ENCODE measurements around the gene HMOX2. TPM values are rescaled to one million over a fixed set of nuclear protein-coding genes. Genes with fewer than 3 reads are reported as not detected.

The HMOX2 gene
- total RNA-seq, 1 experiment from 2014 or later = 36.7 TPM

DNA sequence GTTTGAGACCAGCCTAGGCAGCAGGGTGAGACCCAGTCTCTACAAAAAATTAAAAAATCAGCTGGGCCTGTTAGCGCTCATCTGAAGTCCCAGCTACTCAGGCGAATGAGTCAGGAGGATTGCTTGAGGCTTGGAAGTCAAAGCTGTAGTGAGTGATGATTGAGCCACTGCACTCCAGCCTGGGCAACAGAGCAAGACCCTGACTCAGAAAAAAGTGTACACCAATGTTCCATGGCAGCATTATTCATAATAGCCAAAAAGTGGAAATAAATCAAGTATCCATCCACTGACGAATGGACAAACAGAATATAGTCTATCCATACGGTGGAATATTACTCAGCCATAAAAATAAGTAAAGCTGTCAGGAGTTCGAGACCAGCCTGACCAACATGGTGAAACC lies 4.3 kb upstream of the HMOX2 start:
- peaks cover 5% of the 10 kb centered on the region for H3K4me1 ChIP-seq
- TF ChIP-seq CTCF (IDR thresholded peaks at IDR 0.05; ENCODE audit: insufficient read depth in 1 of 2, low read depth in 1 of 2, low read length in 1 of 2, severe bottlenecking in 1 of 2, unreplicated experiment in 1 of 2) = no peak
- 0 out of 2 replicates have a peak, but pooled peaks cover 1% of the 10 kb centered on the region for H3K36me3 ChIP-seq (ENCODE audit: control insufficient read depth, insufficient read depth, low read length)
- H3K27me3 Mint-ChIP-seq (ENCODE audit: insufficient read depth, unreplicated experiment) = no peaks in the 10 kb centered on the region
- POLR2A ChIA-PET = no interaction called here
- CTCF ChIA-PET = no interaction called here
- BruUV-seq (replicated peaks) = no TSS peak
- H3K9me3 ChIP-seq = no peaks in the 10 kb centered on the region
- no peak overlapping the region for H3K4me3 Mint-ChIP-seq (ENCODE audit: unreplicated experiment)
- H3K27me3 ChIP-seq (replicated peaks; ENCODE audit: control insufficient read depth, insufficient read depth, low read length) = no peaks in the 10 kb centered on the region
- H3K4me1 Mint-ChIP-seq (ENCODE audit: low read depth, unreplicated experiment) = no peaks in the 10 kb centered on the region
- H3K36me3 Mint-ChIP-seq (ENCODE audit: insufficient read depth, unreplicated experiment) = peaks cover 21% of the 10 kb centered on the region
- intact Hi-C loops (cut with micrococcal nuclease; ENCODE audit: unreplicated experiment) = no loop called here
- H3K4me3 ChIP-seq (ENCODE audit: low read depth, low read length) = no peak overlapping the region
- no peak overlapping the region for H3K27ac Mint-ChIP-seq (ENCODE audit: unreplicated experiment)
- no peaks in the 10 kb centered on the region for H3K9me3 Mint-ChIP-seq (ENCODE audit: unreplicated experiment)
- no peak for DNase-seq

DNA sequence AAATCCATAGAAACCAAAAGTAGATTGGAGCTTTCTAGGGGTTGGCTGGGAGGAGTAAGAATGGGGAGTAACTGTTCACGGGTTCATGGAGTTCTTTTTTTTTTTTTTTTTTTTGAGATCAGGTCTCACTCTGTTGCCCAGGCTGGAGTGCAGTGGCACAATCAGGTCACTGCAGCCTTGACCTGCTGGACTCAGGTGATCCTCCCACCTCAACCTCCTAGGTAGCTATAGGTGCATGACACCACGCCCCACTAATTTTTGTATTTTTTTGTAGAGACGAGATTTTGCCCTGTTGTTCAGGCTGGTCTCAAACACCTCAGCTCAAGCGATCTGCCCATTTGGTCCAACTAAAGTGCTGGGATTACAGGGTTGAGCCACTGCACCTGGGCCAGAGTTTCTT lies 3.3 kb upstream of the HMOX2 start:
- peaks cover 5% of the 10 kb centered on the region for H3K4me1 ChIP-seq
- Mint-ChIP-seq H3K9me3 (ENCODE audit: unreplicated experiment) (no peaks in the 10 kb centered on the region), H3K36me3 (ENCODE audit: insufficient read depth, unreplicated experiment) (peaks cover 16% of the 10 kb centered on the region), H3K27me3 (ENCODE audit: insufficient read depth, unreplicated experiment) (no peaks in the 10 kb centered on the region), H3K4me1 (ENCODE audit: low read depth, unreplicated experiment) (no peaks in the 10 kb centered on the region), H3K27ac (ENCODE audit: unreplicated experiment) (peak overlapping the region; percentile 94), H3K4me3 (ENCODE audit: unreplicated experiment) (peak overlapping the region; percentile 90)
- ChIA-PET POLR2A (no interaction called here), CTCF (no interaction called here)
- no peak for DNase-seq
- H3K4me3 ChIP-seq (ENCODE audit: low read depth, low read length) = no peak overlapping the region
- H3K36me3 ChIP-seq (ENCODE audit: control insufficient read depth, insufficient read depth, low read length) = 0 out of 2 replicates have a peak, but pooled peaks cover 1% of the 10 kb centered on the region
- intact Hi-C loops (cut with micrococcal nuclease; ENCODE audit: unreplicated experiment) = no loop called here
- no peaks in the 10 kb centered on the region for H3K27me3 ChIP-seq (replicated peaks; ENCODE audit: control insufficient read depth, insufficient read depth, low read length)
- no peak for TF ChIP-seq CTCF (IDR thresholded peaks at IDR 0.05; ENCODE audit: insufficient read depth in 1 of 2, low read depth in 1 of 2, low read length in 1 of 2, severe bottlenecking in 1 of 2, unreplicated experiment in 1 of 2)
- H3K9me3 ChIP-seq = no peaks in the 10 kb centered on the region
- no TSS peak for BruUV-seq (replicated peaks)

GRCh38 chr16:4474192-4474961 lies 1.8 kb upstream of the HMOX2 start, which contains the start of gene NMRAL1:
TSS of gene NMRAL1 (minus strand) at chr16:4474625. CDS start at chr16:4474132, 493 bp downstream.
- TSS peak; percentile 43 for BruUV-seq (replicated peaks)
- no peaks in the 10 kb centered on the region for H3K9me3 ChIP-seq
- TF ChIP-seq CTCF (IDR thresholded peaks at IDR 0.05; ENCODE audit: insufficient read depth in 1 of 2, low read depth in 1 of 2, low read length in 1 of 2, severe bottlenecking in 1 of 2, unreplicated experiment in 1 of 2) = peak in 1 of 2 experiments; percentile 5
- Mint-ChIP-seq H3K4me3 (ENCODE audit: unreplicated experiment) (peak within 1 kb of the TSS; percentile 90), H3K27me3 (ENCODE audit: insufficient read depth, unreplicated experiment) (no peaks in the 10 kb centered on the region), H3K27ac (ENCODE audit: unreplicated experiment) (peak within 1 kb of the TSS; percentile 94), H3K4me1 (ENCODE audit: low read depth, unreplicated experiment) (no peaks in the 10 kb centered on the region), H3K36me3 (ENCODE audit: insufficient read depth, unreplicated experiment) (peaks cover 10% of the 10 kb centered on the region), H3K9me3 (ENCODE audit: unreplicated experiment) (no peaks in the 10 kb centered on the region)
- ChIA-PET POLR2A (interaction anchor here (1.0 kb wide), 1 partner anchor 294 kb away, joined by 4 read pairs; no protein-coding TSS in a partner anchor), CTCF (interaction anchor here (0.6 kb wide), 1 partner anchor 11 kb away, joined by 4 read pairs; no protein-coding TSS in a partner anchor)
- H3K27me3 ChIP-seq (replicated peaks; ENCODE audit: control insufficient read depth, insufficient read depth, low read length) = no peaks in the 10 kb centered on the region
- H3K4me3 ChIP-seq (ENCODE audit: low read depth, low read length) = peak within 1 kb of the TSS; percentile 68
- H3K36me3 ChIP-seq (ENCODE audit: control insufficient read depth, insufficient read depth, low read length) = no peaks in the 10 kb centered on the region
- DNase-seq = peak; percentile 96 to 97
- intact Hi-C loops (cut with micrococcal nuclease; ENCODE audit: unreplicated experiment) = no loop called here
- peaks cover 5% of the 10 kb centered on the region for H3K4me1 ChIP-seq

Data from Caco-2 (cell line).